Esophagus muscularis mucosa (tissue), 3 donors: ENCODE results near the gene BST1.

Experiments
- CTCF ChIP-seq, 3 experiments: fragments of 200-600 bp in 2 of 3; fragments of 450-650 bp in 1 of 3; sonication (generic) in 2 of 3; IDR thresholded peaks; one replicate each; pipeline ENCODE4 v1.5.1; 2017 to 2019; ENCODE audit warnings: antibody characterized with exemption in 3 of 3, mild to moderate bottlenecking in 2 of 3, moderate library complexity in 1 of 3
- POLR2A ChIP-seq: fragments of 450-650 bp; IDR thresholded peaks from one replicate; pipeline ENCODE4 v1.6.1; 2017; ENCODE audit warnings: antibody characterized with exemption, moderate library complexity, mild to moderate bottlenecking, low read depth
- POLR2AphosphoS5 ChIP-seq, 2 donors: sonication (generic); formaldehyde crosslinking; IDR thresholded peaks; one replicate each; pipeline ENCODE4 v1.6.1; 2017; ENCODE audit warnings: antibody characterized with exemption in 2 of 2

- no peak for TF ChIP-seq CTCF (IDR thresholded peaks at IDR 0.05)
- TF ChIP-seq POLR2AphosphoS5 (IDR thresholded peaks at IDR 0.05), result no peak
- no peak for TF ChIP-seq POLR2A
Observed at GRCh38 chr4:15707363-15707715, 4.5 kb downstream of the BST1 start.
